Measurements from ENCODE around the gene ITGB2.

Gene ITGB2

GRCh38 chr21:44950351-44950750, 29.7 kb upstream of the ITGB2 start:
- Histone ChIP-seq H3F3A (ENCODE audit: low read depth) (no peaks in the 10 kb centered on the region), H3K4me1 (ENCODE audit: insufficient read depth, low read length, poor library complexity, severe bottlenecking) (no peaks in the 10 kb centered on the region), H3K36me3 (ENCODE audit: insufficient read depth, low read length) (peaks cover 19% of the 10 kb centered on the region; the same call in 1 of the 2 replicates), H2AFZ (ENCODE audit: low read length) (no peak overlapping the region), H3K9me3 (ENCODE audit: insufficient read depth, low read depth, low read length) (no peaks in the 10 kb centered on the region), H3K4me3 (ENCODE audit: low read length, poor library complexity, severe bottlenecking) (no peak overlapping the region), H4K20me1 (ENCODE audit: insufficient read depth, low read length, poor library complexity, severe bottlenecking) (peaks cover 21% of the 10 kb centered on the region), H3K27me3 (ENCODE audit: insufficient read depth, low read length, poor library complexity, severe bottlenecking) (no peaks in the 10 kb centered on the region), H3K9me2 (replicated peaks; ENCODE audit: low read depth, low read length) (no peaks in the 10 kb centered on the region), H3K79me2 (ENCODE audit: insufficient read depth, low read length) (peaks cover 76% of the 10 kb centered on the region; the same call in 1 of the 2 replicates), H3K9ac (ENCODE audit: low read depth, low read length, poor library complexity, severe bottlenecking) (no peak overlapping the region), H3K4me2 (ENCODE audit: low read depth, low read length, poor library complexity, severe bottlenecking) (no peak overlapping the region)
- TF ChIP-seq CTCF (conservative IDR thresholded peaks at IDR 0.05; ENCODE audit: low read length) (no peak), EZH2phosphoT487 (IDR thresholded peaks at IDR 0.05; ENCODE audit: borderline replicate concordance) (no peak)

DNA sequence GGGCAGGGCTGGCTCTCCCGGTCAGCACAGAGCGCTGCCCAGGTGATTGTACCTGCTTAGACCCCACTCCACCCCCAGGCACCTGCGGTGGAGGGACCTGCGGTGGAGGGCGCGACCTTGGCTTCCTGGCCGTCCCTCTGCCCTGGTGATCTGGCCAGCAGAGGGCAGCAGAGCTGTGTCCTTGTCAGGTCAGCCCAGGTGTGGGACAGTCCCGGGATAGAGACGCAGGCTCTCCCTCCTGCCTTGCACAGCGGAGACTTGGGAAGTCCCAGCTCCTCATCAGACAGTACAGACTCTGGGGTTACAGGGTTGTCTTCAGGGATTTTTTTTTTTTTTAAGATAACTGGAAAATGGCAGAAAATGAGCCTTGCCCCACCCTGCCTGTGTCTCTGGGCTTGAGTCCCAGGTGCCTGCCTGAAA, 29.1 kb upstream of the ITGB2 start:
- H3K9me3 ChIP-seq (ENCODE audit: insufficient read depth, low read depth, low read length) = no peaks in the 10 kb centered on the region
- H3K4me3 ChIP-seq (ENCODE audit: low read length, poor library complexity, severe bottlenecking) = no peak overlapping the region
- no peaks in the 10 kb centered on the region for H3F3A ChIP-seq (ENCODE audit: low read depth)
- H3K4me1 ChIP-seq (ENCODE audit: insufficient read depth, low read length, poor library complexity, severe bottlenecking) = no peaks in the 10 kb centered on the region
- H2AFZ ChIP-seq (ENCODE audit: low read length) = no peak overlapping the region
- no peak overlapping the region for H3K9ac ChIP-seq (ENCODE audit: low read depth, low read length, poor library complexity, severe bottlenecking)
- H3K9me2 ChIP-seq (replicated peaks; ENCODE audit: low read depth, low read length) = no peaks in the 10 kb centered on the region
- no peaks in the 10 kb centered on the region for H3K27me3 ChIP-seq (ENCODE audit: insufficient read depth, low read length, poor library complexity, severe bottlenecking)
- TF ChIP-seq CTCF (conservative IDR thresholded peaks at IDR 0.05; ENCODE audit: low read length) (peak; percentile 91), EZH2phosphoT487 (IDR thresholded peaks at IDR 0.05; ENCODE audit: borderline replicate concordance) (no peak)
- no peak overlapping the region for H3K4me2 ChIP-seq (ENCODE audit: low read depth, low read length, poor library complexity, severe bottlenecking)
- peaks cover 79% of the 10 kb centered on the region; the same call in 1 of the 2 replicates for H3K79me2 ChIP-seq (ENCODE audit: insufficient read depth, low read length)
- H4K20me1 ChIP-seq (ENCODE audit: insufficient read depth, low read length, poor library complexity, severe bottlenecking) = peaks cover 25% of the 10 kb centered on the region
- H3K36me3 ChIP-seq (ENCODE audit: insufficient read depth, low read length) = peaks cover 16% of the 10 kb centered on the region; the same call in 1 of the 2 replicates

DNA sequence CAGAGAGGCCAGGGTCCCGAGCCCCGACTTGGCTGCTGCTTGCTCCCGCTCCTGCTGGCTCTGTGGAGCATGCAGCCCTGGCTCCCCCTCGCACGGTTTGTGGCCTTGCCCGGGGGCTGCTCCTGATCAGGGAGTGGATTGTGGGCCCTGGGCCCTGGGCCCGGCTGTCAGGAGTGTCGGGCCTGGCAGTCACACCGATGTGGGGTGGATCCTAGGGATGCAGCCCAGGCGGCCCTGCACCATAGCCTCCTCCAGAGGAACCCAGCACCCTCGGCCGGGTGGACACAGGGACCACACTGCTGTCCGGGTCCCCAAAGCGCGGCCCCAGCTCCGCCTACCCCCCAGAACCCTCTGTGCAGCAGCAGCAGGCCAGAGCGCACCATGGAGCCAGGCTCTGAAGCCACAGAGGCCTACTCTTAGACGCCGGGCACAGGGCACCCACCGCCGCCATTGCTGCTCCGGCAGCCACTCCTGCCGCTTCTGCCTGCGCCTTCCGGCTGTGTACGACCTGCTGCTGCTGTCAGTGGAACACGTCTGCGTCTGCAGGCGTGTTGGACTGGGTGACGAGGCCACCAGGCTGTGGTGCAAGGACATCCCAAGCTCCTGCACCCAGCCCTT, 28.6 kb upstream of the ITGB2 start:
- peaks cover 25% of the 10 kb centered on the region for H4K20me1 ChIP-seq (ENCODE audit: insufficient read depth, low read length, poor library complexity, severe bottlenecking)
- no peaks in the 10 kb centered on the region for H3F3A ChIP-seq (ENCODE audit: low read depth)
- H3K4me2 ChIP-seq (ENCODE audit: low read depth, low read length, poor library complexity, severe bottlenecking) = no peak overlapping the region
- H3K4me1 ChIP-seq (ENCODE audit: insufficient read depth, low read length, poor library complexity, severe bottlenecking) = no peaks in the 10 kb centered on the region
- peaks cover 80% of the 10 kb centered on the region; the same call in 1 of the 2 replicates for H3K79me2 ChIP-seq (ENCODE audit: insufficient read depth, low read length)
- no peak overlapping the region for H2AFZ ChIP-seq (ENCODE audit: low read length)
- H3K4me3 ChIP-seq (ENCODE audit: low read length, poor library complexity, severe bottlenecking) = no peak overlapping the region
- no peaks in the 10 kb centered on the region for H3K9me3 ChIP-seq (ENCODE audit: insufficient read depth, low read depth, low read length)
- H3K36me3 ChIP-seq (ENCODE audit: insufficient read depth, low read length) = peaks cover 18% of the 10 kb centered on the region; the same call in 1 of the 2 replicates
- H3K9me2 ChIP-seq (replicated peaks; ENCODE audit: low read depth, low read length) = no peaks in the 10 kb centered on the region
- TF ChIP-seq EZH2phosphoT487 (IDR thresholded peaks at IDR 0.05; ENCODE audit: borderline replicate concordance) (no peak), CTCF (conservative IDR thresholded peaks at IDR 0.05; ENCODE audit: low read length) (no peak)
- H3K9ac ChIP-seq (ENCODE audit: low read depth, low read length, poor library complexity, severe bottlenecking) = no peak overlapping the region
- no peaks in the 10 kb centered on the region for H3K27me3 ChIP-seq (ENCODE audit: insufficient read depth, low read length, poor library complexity, severe bottlenecking)

All from Loucy (cell line).